CD4-positive, alpha-beta T cell treated with Interleukin-17A for 1 hour (primary cell): ENCODE data around the gene CCDC83.
"Not testable (repeated sequence)": the region's sequence is repeated elsewhere in the genome, so short reads cannot be mapped to it uniquely, and the experiment has no call there.

Source experiments
- DNase-seq: peaks from one replicate; pipeline ENCODE4 v3.0.0-alpha.2; 2020

The CCDC83 gene

GRCh38 chr11:85945788-85946187 lies 90.6 kb downstream of the CCDC83 start:
- no peak for DNase-seq

- no peak for DNase-seq
Measured at GRCh38 chr11:85946221-85946620, 91.0 kb downstream of the CCDC83 start.

- no peak for DNase-seq
Measured at GRCh38 chr11:85947431-85948272, 92.5 kb downstream of the CCDC83 start.

- no peak for DNase-seq
Measured at GRCh38 chr11:85948884-85949283, 93.7 kb downstream of the CCDC83 start.

- no peak for DNase-seq
Measured at GRCh38 chr11:85949798-85950197, 94.6 kb downstream of the CCDC83 start.

GRCh38 chr11:85950317-85951048 lies 95.3 kb downstream of the CCDC83 start:
- DNase-seq, result no peak

GRCh38 chr11:85951049-85951405 lies 95.8 kb downstream of the CCDC83 start:
- no peak for DNase-seq

GRCh38 chr11:85951428-85952107 lies 96.4 kb downstream of the CCDC83 start:
- DNase-seq, result no peak

GRCh38 chr11:85952108-85952485 lies 96.9 kb downstream of the CCDC83 start:
- not testable (repeated sequence) for DNase-seq

GRCh38 chr11:85953491-85954143 lies 98.4 kb downstream of the CCDC83 start:
- no peak for DNase-seq

- DNase-seq, result no peak
Measured at GRCh38 chr11:85955531-85955930, 100.3 kb downstream of the CCDC83 start.

- no peak for DNase-seq
Measured at GRCh38 chr11:85960678-85961077, 105.5 kb downstream of the CCDC83 start.

- no peak for DNase-seq
Measured at GRCh38 chr11:85961130-85961529, 105.9 kb downstream of the CCDC83 start.

- no peak for DNase-seq
Measured at GRCh38 chr11:85961930-85962363, 106.8 kb downstream of the CCDC83 start.

- DNase-seq, result no peak
Measured at GRCh38 chr11:85965202-85965601, 110.0 kb downstream of the CCDC83 start.

GRCh38 chr11:85967457-85967856 lies 112.3 kb downstream of the CCDC83 start:
- no peak for DNase-seq
